GM10847 (cell line): ENCODE measurements around the gene ARPC1A.

Experiments used
- POLR2A ChIP-seq: IDR thresholded peaks from 2 replicates; pipeline ENCODE4 v1.6.1; 2011; ENCODE audit not compliant: insufficient read length; ENCODE audit errors: extremely low read depth

Gene ARPC1A

DNA sequence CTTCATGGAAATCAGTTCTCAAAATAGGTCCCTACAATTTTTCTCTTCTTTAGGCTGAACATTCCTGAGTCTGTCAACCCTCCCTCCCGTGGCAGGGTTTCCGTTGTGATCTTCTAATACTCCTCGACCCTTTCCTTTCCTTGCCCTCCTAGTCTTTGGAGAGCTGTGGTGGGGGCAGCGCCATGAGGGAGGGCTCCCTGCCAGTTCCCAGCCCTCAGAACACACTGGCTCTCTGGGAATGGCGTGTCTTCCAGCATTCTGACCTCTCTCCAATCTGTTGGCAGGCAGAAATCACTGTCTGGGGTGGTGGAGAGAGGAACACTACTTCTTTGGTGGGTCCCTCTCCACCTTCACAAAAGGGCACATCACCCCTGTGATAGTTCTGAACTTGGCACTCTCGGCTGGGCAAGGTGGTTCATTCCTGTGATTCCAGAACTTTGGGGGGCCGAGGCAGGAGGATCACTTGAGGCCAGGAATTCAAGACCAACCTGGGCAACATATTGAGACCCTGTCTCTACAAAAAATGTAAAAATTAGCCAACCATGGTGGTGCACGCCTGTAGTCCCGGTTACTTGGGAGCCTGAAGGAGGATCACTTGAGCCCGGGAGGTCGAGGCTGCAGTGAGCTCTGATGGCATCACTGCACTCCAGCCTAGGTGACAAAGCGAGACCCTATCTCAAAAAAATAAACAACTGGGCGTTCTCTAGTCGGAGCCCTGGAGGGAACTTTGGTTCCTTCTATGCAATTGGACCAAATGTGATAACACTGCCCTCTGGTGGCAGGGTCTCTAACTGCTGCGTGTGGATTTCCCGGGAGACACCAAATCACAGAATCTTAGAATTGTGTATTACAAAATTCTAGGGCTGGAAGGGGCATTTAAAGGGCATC lies 13.1 kb upstream of the ARPC1A start:
- no peak for TF ChIP-seq POLR2A

DNA sequence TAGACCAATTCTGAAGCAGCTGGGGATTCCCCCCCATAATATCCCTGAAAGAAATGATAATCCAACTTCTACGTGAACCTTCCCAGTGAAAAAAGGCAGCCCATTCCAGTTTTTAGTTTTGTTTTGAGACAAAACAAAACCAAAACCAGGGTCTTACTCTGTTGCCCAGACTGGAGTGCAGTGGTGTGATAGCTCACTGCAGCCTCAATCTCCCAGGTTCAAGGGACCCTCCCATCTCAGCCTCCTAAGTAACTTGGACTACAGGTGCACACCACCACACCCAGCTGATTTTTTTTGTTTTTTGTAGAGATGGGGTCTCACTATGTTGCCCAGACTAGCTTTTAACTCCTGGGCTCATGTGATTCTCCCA lies 12.5 kb upstream of the ARPC1A start:
- no peak for TF ChIP-seq POLR2A

DNA sequence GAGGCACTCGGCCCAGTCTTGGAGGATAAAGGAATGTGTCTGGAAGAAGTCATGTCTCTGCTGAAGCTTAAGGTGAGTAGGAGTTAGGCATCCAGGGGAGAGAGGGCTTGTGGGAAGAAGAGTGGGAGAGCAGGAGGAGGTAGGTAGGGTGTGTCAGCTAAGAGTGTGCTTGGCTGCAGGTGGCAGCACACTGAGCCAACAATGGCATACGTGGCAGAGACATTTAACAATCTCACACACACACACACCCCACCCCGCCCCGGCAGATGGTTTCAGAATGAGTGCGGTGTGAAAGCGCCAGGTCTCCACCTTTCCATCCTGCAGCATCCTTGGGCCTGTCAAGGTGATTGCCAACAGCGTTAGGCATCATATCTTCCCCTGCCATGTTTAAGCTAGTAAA lies 11.2 kb upstream of the ARPC1A start:
- no peak for TF ChIP-seq POLR2A

DNA sequence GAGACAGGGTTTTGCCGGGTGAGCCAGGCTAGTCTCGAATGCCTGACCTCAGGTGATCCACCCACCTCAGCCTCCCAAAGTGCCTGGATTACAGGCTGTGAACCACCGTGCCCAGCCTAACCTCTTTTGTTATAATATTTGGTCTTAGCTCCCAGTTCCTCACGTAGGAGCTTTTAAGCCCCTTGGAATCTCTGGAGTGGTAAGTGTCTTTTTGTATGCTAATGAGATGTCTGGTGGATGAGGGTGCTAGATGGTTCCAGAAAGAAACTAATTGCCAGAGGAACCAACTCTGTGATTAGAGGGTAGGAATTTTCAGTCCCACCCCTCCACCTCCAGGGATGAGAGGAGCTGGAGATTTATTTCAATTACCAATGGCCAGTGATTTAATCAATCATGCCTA lies 5.3 kb upstream of the ARPC1A start:
- TF ChIP-seq POLR2A = no peak

DNA sequence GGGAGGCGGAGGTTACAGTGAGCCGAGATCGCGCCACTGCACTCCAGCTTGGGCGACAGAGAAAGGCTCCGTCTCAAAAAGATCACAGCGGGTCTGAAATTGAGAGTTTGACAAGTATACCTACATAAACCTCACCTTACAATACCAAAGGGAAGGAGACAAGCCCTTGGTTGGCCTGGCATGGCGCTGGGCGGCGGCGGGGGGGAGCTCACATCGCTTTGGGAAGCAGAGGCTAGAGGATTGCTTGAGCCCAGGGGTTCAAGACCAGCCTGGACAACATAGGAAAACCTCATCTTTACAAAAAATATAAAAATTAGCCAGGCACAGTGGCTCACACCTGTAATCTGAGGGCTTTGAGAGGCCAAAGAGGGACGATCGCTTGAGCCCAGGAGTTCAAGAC lies 1.1 kb upstream of the ARPC1A start:
- TF ChIP-seq POLR2A = no peak

DNA sequence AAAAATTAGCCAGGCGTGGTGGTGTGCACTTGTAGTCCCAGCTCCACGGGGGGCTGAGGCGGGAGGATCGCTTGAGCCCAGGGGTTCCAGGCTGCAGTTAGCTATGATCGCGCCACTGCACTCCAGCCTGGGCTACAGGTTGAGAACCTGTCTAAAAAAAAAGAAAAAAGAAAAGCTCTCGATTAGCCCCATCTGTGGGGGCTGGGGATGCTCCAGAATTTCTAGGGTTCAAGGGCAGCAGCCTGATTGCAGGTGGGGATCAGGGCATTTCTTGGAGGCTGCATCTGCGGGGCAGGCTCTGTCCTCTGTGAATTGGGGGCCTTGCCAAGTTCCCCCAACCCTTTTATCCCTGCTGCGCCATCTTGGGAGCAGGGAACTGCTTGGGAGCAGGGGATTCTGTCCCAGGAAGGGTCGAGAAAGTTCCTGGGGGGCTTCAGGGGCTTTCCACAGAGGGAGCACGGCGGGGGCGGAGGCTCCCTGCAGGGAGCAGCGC lies 651 bp upstream of the ARPC1A start:
- no peak for TF ChIP-seq POLR2A

DNA sequence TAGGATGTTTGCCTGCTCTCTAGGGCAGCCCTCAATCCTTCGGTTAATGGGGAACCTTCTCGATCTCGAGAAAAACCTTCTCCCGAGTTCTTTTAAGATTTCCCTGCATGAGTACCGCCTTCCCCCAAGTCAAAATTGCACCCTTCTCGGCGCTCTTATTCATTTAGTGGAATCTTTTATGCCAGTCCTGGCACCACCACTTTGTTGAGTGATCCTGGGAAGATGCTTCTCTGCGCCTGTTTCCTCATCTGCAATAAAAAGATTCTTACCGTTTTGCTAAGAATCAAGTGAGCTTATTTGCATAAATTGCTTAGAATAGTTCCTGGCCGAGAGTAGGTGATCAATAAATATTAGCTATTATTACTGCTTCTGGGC lies 697 bp downstream of the ARPC1A start:
- no peak for TF ChIP-seq POLR2A

DNA sequence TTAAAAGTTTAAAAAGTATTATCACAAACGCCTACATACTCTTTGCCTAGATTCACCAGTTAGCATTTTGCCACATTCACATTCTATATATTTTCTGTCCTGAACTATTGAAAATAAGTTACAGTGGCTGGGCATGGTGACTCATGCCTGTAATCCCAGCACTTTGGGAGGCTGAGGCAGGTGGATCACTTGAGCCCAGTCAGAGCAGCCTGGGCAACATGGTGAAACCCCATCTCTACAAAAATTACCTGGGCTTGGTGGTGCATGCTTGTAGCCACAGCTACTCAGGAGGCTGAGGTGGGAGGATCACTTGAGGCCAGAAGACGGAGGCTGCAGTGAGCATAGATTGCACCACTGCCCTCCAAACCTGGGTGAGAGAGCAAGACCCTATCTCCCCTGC lies 5.3 kb downstream of the ARPC1A start:
- TF ChIP-seq POLR2A = no peak

DNA sequence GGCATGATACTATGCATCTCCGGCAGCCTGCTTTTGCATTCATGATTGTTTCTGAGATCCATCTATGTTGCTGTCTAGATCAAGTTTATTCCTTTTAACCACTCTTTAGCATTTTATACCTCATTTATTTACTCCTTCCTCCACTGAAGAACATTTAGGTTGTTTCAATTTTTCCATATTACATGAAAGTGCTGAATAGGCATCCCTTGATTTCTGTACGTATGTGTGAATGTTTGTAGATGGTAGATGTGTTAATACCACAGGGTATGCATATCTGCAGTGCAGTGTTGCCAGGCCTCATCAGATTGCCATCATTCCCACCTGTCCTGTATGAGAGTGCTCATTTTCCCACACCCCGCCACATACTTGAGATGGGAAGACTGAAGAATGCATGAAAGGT lies 13.9 kb downstream of the ARPC1A start:
- no peak for TF ChIP-seq POLR2A

DNA sequence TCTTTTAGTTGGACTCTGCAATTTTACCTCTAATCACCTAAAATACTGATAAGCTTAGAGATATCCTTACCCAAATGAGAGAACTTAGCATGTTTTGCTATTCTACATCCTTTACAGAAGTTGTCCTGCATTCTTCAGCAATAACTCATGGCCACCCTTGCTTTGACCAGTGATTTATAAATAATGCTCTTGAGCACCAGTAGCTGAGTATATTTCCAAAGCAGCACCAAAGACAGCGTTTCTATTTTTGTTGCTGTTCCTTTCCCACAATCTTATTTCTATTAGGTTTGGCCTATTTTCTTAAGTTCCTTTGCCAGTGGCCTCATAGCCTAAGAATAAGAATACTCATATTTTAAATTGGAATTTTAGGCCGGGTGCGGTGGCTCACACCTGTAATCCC lies 15.0 kb downstream of the ARPC1A start:
- no peak for TF ChIP-seq POLR2A

DNA sequence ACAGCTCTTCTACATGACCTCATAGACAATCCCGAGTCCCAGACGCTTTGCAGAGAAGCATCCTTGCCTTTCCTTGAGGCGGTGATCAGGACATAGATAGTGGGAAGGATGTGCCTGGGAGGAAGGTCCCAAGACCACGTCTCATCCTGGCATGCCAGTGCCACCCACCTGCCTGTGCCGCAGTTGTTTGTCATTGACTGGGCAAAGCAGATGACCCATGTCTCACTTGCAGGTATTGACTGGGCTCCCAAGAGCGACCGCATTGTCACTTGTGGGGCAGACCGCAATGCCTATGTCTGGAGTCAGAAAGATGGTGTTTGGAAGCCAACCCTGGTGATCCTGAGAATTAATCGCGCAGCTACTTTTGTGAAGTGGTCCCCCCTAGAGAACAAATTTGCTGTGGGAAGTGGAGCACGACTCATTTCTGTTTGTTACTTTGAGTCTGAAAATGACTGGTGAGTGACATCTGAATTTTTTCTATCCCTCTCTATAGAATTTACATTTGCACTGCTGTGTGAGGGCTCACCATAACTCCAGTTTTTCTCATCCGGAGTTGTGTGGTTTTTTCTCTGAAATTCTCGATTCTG lies 18.5 kb downstream of the ARPC1A start:
- no peak for TF ChIP-seq POLR2A

DNA sequence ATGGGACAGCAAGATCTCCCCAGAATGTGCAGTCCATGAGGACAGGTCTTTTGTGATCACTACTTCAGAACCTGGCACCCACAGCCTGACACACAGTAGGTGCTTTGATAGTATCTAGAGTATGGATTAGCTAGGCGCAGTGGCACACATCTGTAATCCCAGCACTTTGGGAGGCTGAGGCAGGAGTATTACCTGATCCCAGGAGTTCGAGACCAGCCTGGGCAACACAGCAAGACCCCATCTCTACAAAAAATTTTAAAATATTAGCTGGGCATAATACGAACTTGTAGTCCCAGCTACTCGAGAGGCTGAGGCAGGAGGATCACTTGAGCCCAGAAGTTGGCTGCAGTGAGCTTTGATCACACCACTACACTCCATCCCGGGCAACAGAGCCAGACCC lies 26.5 kb downstream of the ARPC1A start:
- no peak for TF ChIP-seq POLR2A

DNA sequence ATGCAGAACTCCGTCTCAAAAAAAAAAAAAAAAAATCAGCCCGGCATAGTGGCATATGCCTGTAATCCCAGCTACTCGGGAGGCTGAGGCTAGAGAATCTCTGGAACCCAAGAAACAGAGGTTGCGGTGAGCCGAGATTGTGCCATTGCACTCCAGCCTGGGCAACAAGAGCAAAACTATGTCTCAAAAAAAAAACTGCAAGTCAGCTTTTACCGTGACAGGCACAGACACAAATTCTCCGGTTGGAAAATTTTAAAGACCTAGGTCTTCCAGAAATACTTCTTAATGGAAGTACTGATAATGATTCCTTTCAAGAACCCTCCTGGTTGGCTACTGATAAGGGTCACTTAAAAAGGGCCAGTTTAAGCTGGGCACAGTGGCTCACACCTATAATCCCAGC lies 29.4 kb downstream of the ARPC1A start:
- no peak for TF ChIP-seq POLR2A

DNA sequence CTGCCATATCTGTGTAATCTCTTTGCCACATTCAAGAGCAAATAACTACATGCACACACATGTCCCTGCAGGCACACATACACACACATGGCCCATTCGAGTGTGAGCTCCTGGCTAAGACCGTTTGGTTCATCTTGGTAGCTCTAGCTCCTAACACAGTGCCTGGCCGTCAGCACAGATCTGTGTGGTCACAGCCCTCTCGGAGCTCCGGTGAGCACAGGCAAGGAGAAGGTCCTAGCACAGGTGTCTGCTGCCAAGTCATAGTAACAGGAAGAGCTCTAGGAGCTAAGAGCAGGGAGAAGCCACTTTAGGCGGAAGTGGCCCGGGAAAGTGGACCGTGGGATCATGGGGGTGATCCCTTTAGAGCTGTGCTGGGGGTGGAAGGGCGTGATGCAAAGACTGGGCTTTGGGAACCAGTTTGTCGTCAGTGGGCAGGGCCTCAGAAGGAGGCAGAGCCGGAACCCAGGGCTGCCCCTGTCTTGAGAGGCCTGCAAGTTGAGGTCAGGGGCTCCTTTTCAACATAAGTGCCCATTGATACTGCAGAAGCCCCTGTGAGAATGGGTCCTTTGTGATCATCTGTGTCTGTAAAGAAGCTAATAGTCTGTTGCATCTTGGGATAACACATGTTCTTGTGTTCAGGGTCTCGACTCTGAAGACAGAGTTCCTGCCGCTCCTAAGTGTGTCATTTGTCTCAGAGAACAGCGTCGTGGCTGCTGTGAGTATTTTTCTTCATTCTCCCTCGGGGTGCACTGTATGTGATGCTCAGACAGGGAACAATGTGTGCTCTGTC lies 32.2 kb downstream of the ARPC1A start:
- no peak for TF ChIP-seq POLR2A

DNA sequence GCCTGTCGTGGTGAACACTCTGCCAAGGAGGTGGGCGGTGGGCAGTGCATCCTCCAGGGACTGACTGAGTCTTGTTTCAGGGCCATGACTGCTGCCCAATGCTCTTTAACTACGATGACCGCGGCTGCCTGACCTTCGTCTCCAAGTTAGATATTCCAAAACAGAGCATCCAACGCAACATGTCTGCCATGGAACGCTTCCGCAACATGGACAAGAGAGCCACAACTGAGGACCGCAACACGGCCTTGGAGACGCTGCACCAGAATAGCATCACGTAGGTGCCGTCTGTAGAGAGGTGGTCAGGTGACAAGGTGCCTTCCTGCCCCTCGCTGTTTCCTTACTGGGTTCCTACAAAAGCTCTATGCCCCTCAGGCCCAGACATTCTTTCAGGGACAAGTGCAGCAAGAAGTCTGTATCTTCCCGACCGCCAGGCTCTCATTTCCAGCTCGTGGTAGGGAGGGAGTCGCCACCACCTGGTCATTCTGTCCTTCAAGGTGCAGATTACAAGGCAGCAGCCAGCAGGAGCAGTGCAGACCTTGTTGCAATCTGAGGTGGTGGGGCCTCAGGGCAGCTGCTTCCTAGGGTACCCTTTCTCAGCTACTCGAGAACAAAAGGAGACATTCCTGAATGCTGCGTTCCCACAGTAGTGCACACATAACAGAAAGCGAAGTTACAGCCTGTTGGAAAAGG lies 33.9 kb downstream of the ARPC1A start:
- TF ChIP-seq POLR2A = no peak
